ENCODE measurements around the gene ARHGAP15. TPM values are rescaled to one million over a fixed set of nuclear protein-coding genes. Genes with fewer than 3 reads are reported as not detected.

ARHGAP15 gene
- total RNA-seq, 1 experiment from 2014 or later, result 0.42 TPM

DNA sequence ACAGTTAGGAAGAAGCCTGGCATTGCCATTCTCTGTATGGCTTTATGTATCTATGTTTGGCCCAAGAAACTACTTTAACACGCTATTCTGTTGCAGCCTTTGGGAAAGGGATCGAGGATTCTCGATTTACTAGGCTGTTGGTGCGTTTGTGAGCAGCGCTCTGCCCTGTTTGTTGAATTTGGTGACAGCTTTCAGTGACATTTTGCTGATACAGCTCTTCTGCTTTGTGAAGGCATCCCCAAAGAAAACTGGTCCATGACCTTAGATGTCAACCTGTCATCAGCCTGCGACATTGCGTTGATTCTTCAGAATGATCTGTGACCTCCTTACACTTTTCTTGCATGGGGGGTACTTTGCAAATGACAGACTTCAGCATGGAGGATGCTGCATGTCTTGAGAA, 431.5 kb downstream of the ARHGAP15 start:
- BruUV-seq (replicated peaks), result no TSS peak
- TF ChIP-seq EZH2phosphoT487 (IDR thresholded peaks at IDR 0.05; ENCODE audit: borderline replicate concordance), result no peak
- no peak for TF ChIP-seq FOSL1 (IDR thresholded peaks at IDR 0.05; ENCODE audit: low read depth)
- TF ChIP-seq RAD21 (IDR thresholded peaks at IDR 0.05; ENCODE audit: low read depth), result no peak
- TF ChIP-seq, protein P1, sequence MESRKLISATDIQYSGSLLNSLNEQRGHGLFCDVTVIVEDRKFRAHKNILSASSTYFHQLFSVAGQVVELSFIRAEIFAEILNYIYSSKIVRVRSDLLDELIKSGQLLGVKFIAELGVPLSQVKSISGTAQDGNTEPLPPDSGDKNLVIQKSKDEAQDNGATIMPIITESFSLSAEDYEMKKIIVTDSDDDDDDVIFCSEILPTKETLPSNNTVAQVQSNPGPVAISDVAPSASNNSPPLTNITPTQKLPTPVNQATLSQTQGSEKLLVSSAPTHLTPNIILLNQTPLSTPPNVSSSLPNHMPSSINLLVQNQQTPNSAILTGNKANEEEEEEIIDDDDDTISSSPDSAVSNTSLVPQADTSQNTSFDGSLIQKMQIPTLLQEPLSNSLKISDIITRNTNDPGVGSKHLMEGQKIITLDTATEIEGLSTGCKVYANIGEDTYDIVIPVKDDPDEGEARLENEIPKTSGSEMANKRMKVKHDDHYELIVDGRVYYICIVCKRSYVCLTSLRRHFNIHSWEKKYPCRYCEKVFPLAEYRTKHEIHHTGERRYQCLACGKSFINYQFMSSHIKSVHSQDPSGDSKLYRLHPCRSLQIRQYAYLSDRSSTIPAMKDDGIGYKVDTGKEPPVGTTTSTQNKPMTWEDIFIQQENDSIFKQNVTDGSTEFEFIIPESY (IDR thresholded peaks at IDR 0.05; ENCODE audit: extremely low read depth, insufficient replicate concordance, low read length), result no peak
- no peak for TF ChIP-seq CEBPB (IDR thresholded peaks at IDR 0.05; ENCODE audit: low read depth)
- TF ChIP-seq SRF (IDR thresholded peaks at IDR 0.05; ENCODE audit: low read depth), result no peak
- TF ChIP-seq, protein P2, sequence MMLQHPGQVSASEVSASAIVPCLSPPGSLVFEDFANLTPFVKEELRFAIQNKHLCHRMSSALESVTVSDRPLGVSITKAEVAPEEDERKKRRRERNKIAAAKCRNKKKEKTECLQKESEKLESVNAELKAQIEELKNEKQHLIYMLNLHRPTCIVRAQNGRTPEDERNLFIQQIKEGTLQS (IDR thresholded peaks at IDR 0.05), result no peak
- TF ChIP-seq ZNF274 (IDR thresholded peaks at IDR 0.05; ENCODE audit: low read depth, low read length), result no peak
- no peak for TF ChIP-seq EGR1 (IDR thresholded peaks at IDR 0.05; ENCODE audit: low read depth)
- no peak for TF ChIP-seq JUND (IDR thresholded peaks at IDR 0.05)
- no peak for TF ChIP-seq EZH2 (IDR thresholded peaks at IDR 0.05)
- no peak for TF ChIP-seq POLR2AphosphoS5 (IDR thresholded peaks at IDR 0.05; ENCODE audit: low read depth, low read length)
- TF ChIP-seq YY1 (IDR thresholded peaks at IDR 0.05; ENCODE audit: extremely low read depth, insufficient replicate concordance, low read depth, low read length), result no peak
- TF ChIP-seq ZFX (IDR thresholded peaks at IDR 0.05), result no peak
- TF ChIP-seq, protein P3, sequence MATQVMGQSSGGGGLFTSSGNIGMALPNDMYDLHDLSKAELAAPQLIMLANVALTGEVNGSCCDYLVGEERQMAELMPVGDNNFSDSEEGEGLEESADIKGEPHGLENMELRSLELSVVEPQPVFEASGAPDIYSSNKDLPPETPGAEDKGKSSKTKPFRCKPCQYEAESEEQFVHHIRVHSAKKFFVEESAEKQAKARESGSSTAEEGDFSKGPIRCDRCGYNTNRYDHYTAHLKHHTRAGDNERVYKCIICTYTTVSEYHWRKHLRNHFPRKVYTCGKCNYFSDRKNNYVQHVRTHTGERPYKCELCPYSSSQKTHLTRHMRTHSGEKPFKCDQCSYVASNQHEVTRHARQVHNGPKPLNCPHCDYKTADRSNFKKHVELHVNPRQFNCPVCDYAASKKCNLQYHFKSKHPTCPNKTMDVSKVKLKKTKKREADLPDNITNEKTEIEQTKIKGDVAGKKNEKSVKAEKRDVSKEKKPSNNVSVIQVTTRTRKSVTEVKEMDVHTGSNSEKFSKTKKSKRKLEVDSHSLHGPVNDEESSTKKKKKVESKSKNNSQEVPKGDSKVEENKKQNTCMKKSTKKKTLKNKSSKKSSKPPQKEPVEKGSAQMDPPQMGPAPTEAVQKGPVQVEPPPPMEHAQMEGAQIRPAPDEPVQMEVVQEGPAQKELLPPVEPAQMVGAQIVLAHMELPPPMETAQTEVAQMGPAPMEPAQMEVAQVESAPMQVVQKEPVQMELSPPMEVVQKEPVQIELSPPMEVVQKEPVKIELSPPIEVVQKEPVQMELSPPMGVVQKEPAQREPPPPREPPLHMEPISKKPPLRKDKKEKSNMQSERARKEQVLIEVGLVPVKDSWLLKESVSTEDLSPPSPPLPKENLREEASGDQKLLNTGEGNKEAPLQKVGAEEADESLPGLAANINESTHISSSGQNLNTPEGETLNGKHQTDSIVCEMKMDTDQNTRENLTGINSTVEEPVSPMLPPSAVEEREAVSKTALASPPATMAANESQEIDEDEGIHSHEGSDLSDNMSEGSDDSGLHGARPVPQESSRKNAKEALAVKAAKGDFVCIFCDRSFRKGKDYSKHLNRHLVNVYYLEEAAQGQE (IDR thresholded peaks at IDR 0.05; ENCODE audit: low read depth), result no peak
- no peak for TF ChIP-seq TCF7L2 (IDR thresholded peaks at IDR 0.05; ENCODE audit: borderline replicate concordance, extremely low read depth, insufficient read depth, insufficient read length)
- TF ChIP-seq, protein P4, sequence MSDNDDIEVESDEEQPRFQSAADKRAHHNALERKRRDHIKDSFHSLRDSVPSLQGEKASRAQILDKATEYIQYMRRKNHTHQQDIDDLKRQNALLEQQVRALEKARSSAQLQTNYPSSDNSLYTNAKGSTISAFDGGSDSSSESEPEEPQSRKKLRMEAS (IDR thresholded peaks at IDR 0.05), result no peak

More for the DNA sequence above, 431.5 kb downstream of the ARHGAP15 start:
- H3K27me3 ChIP-seq (ENCODE audit: insufficient read depth, low read length), result no peaks in the 10 kb centered on the region
- RAD21 ChIA-PET (ENCODE audit: low non-redundant PET in 1 of 2, low total read pairs in 2 of 2, uncharacterized antibody in 2 of 2, unreplicated experiment in 2 of 2), result no interaction called here
- DNase-seq (ENCODE audit: low read depth, low spot score), result no peak
- H2AFZ ChIP-seq (ENCODE audit: low read depth, low read length, poor library complexity, severe bottlenecking), result no peak overlapping the region
- CTCF ChIA-PET, result no interaction called here
- H3K4me1 ChIP-seq (ENCODE audit: control insufficient read depth in 1 of 2, insufficient read depth in 2 of 2, low read length in 2 of 2), result no peaks in the 10 kb centered on the region
- intact Hi-C loops (cut with micrococcal nuclease), result no loop called here
- no peak for ATAC-seq
- H3K9ac ChIP-seq (ENCODE audit: low read length), result no peak overlapping the region
- no peak overlapping the region for H3K4me2 ChIP-seq (ENCODE audit: low read length)
- no peaks in the 10 kb centered on the region for H3K79me2 ChIP-seq (ENCODE audit: insufficient read depth, low read length)
- H3K36me3 ChIP-seq (ENCODE audit: control insufficient read depth in 1 of 2, insufficient read depth in 2 of 2, low read length in 2 of 2), result no peaks in the 10 kb centered on the region
- no peaks in the 10 kb centered on the region for H3K9me2 ChIP-seq (ENCODE audit: insufficient read depth)
- no peak overlapping the region for H3K27ac ChIP-seq (ENCODE audit: low read depth, low read length)
- H4K20me1 ChIP-seq (ENCODE audit: insufficient read depth), result no peaks in the 10 kb centered on the region; the same call in 1 of the 2 replicates
- POLR2A ChIA-PET, result no interaction called here
- H3K4me3 ChIP-seq (replicated peaks in 1 of 2; ENCODE audit: low read depth in 1 of 2, low read length in 2 of 2), result no peak overlapping the region
- no peaks in the 10 kb centered on the region for H3K9me3 ChIP-seq (ENCODE audit: control insufficient read depth in 1 of 2, insufficient read depth in 1 of 2, low read depth in 1 of 2, low read length in 2 of 2)
